ENCODE measurements around the gene SHTN1.

The SHTN1 gene

DNA sequence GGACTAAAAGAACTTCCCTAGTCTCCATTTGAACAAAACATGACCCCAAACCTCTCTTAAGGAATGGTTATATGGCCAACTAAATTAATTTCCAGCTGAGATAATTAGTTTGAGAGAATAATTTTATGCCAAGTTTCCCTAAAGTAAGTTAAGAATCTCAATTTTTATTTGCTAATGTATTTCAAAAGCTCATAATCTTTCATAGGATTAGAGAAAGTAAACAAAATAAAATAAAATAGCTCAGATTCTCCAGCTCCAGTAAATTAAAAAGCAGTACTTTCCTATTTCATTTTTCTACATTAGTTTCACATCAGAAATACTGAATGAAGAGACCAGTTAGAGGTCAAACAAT is 111.3 kb downstream of the SHTN1 start:
- Histone ChIP-seq H3K27me3 (ENCODE audit: control insufficient read depth, insufficient read depth, low read length) (no peaks in the 10 kb centered on the region), H3K9ac (ENCODE audit: low read depth, low read length) (no peak overlapping the region), H3K27ac (ENCODE audit: low read depth, low read length) (no peak overlapping the region), H3K36me3 (ENCODE audit: control insufficient read depth, insufficient read depth, low read length) (no peaks in the 10 kb centered on the region), H3K9me3 (ENCODE audit: control insufficient read depth, insufficient read depth, low read length) (no peaks in the 10 kb centered on the region), H3K4me1 (ENCODE audit: control insufficient read depth, insufficient read depth, low read length) (peaks cover 30% of the 10 kb centered on the region), H3K4me3 (ENCODE audit: low read depth, low read length) (no peak overlapping the region)

GRCh38 chr10:116892907-116893685 is 111.9 kb downstream of the SHTN1 start:
- no peaks in the 10 kb centered on the region for H3K36me3 ChIP-seq (ENCODE audit: control insufficient read depth, insufficient read depth, low read length)
- no peaks in the 10 kb centered on the region for H3K9me3 ChIP-seq (ENCODE audit: control insufficient read depth, insufficient read depth, low read length)
- H3K27ac ChIP-seq (ENCODE audit: low read depth, low read length), result no peak overlapping the region
- no peaks in the 10 kb centered on the region for H3K27me3 ChIP-seq (ENCODE audit: control insufficient read depth, insufficient read depth, low read length)
- no peak overlapping the region for H3K9ac ChIP-seq (ENCODE audit: low read depth, low read length)
- peaks cover 35% of the 10 kb centered on the region for H3K4me1 ChIP-seq (ENCODE audit: control insufficient read depth, insufficient read depth, low read length)
- H3K4me3 ChIP-seq (ENCODE audit: low read depth, low read length), result no peak overlapping the region

- no peaks in the 10 kb centered on the region for H3K27me3 ChIP-seq (ENCODE audit: control insufficient read depth, insufficient read depth, low read length)
- H3K9me3 ChIP-seq (ENCODE audit: control insufficient read depth, insufficient read depth, low read length), result no peaks in the 10 kb centered on the region
- H3K9ac ChIP-seq (ENCODE audit: low read depth, low read length), result no peak overlapping the region
- H3K36me3 ChIP-seq (ENCODE audit: control insufficient read depth, insufficient read depth, low read length), result no peaks in the 10 kb centered on the region
- H3K4me3 ChIP-seq (ENCODE audit: low read depth, low read length), result no peak overlapping the region
- peaks cover 44% of the 10 kb centered on the region for H3K4me1 ChIP-seq (ENCODE audit: control insufficient read depth, insufficient read depth, low read length)
- no peak overlapping the region for H3K27ac ChIP-seq (ENCODE audit: low read depth, low read length)
Measured at GRCh38 chr10:116891208-116891607, 113.8 kb downstream of the SHTN1 start.

DNA sequence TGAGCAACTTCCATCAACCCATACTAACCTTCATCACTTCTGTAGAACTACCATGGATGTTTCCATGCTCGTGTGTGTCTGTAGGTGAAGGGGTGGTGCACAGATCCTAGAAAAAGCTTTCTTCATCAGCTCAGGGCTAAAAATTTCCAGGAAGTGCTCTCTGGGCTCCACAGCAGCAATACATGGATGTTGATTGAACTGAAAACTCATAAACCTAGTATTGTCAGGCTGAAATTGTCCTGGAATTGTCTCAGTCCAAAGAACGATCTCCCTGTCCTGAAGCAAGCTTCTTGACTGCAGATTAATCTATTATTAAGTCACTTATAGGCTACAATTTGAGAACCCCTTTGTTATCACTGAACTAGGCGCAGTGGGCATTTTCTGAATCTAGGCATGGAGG is 115.9 kb downstream of the SHTN1 start:
- Histone ChIP-seq H3K9me3 (ENCODE audit: control insufficient read depth, insufficient read depth, low read length) (no peaks in the 10 kb centered on the region), H3K9ac (ENCODE audit: low read depth, low read length) (no peak overlapping the region), H3K27me3 (ENCODE audit: control insufficient read depth, insufficient read depth, low read length) (no peaks in the 10 kb centered on the region), H3K27ac (ENCODE audit: low read depth, low read length) (peak overlapping the region; percentile 58), H3K4me3 (ENCODE audit: low read depth, low read length) (no peak overlapping the region), H3K4me1 (ENCODE audit: control insufficient read depth, insufficient read depth, low read length) (peaks cover 35% of the 10 kb centered on the region), H3K36me3 (ENCODE audit: control insufficient read depth, insufficient read depth, low read length) (no peaks in the 10 kb centered on the region)

DNA sequence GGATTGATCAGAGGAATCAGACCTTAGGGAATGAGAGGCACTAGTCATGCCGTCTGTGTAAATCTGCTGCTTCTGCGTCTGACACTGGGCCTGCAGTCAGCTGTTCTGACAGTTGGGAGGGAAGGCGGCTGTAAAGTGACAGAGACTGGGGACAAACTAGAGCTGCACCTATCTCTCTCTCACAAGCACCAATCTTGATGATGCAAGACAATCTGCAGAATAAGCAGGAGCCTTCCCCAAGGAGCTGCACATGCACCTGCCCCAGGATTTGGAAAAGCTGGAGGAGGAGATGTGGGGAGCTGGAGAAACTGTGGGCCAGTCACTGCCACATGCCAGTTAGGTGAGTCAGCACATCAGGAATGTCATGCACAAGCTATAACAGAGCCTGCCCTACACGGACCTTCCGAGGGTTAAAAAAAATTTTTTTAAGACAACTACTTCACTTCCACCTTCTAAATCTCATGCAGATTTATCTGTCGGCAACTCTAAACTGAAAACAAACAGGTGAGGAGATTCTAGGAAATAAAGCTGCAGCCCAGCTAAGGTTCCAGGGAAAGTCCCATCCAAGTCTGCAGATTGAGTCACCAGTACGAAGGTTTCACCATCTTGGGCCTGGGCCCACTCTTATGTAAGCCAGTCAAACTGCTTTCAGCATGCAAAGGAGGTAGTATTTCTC is 116.5 kb downstream of the SHTN1 start:
- H3K27ac ChIP-seq (ENCODE audit: low read depth, low read length), result peak overlapping the region; percentile 58
- peaks cover 29% of the 10 kb centered on the region for H3K4me1 ChIP-seq (ENCODE audit: control insufficient read depth, insufficient read depth, low read length)
- no peaks in the 10 kb centered on the region for H3K9me3 ChIP-seq (ENCODE audit: control insufficient read depth, insufficient read depth, low read length)
- H3K27me3 ChIP-seq (ENCODE audit: control insufficient read depth, insufficient read depth, low read length), result no peaks in the 10 kb centered on the region
- H3K4me3 ChIP-seq (ENCODE audit: low read depth, low read length), result no peak overlapping the region
- H3K36me3 ChIP-seq (ENCODE audit: control insufficient read depth, insufficient read depth, low read length), result no peaks in the 10 kb centered on the region
- H3K9ac ChIP-seq (ENCODE audit: low read depth, low read length), result no peak overlapping the region

DNA sequence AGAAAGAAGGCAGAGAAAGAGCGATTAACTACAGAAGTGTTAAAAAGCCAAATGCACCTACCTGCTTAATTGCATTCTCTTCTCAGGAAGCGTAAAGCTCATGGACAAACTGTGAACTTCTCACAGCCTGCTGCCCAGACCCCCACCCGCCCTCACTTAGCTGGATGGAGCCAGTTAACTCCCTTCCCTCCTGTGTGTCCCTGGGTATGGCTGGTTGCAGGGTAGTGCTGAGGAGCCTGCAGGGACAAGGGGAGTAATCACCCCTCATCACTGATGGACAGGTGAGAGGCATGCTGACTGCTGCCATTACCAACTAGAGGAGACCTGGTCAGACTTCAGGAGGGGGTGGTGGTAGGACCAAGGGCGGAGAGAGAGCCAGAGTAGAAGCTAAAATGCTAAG is 118.2 kb downstream of the SHTN1 start:
- H3K27ac ChIP-seq (ENCODE audit: low read depth, low read length), result no peak overlapping the region

GRCh38 chr10:116882639-116883038 is 122.3 kb downstream of the SHTN1 start:
- Histone ChIP-seq H3K9ac (ENCODE audit: low read depth, low read length) (no peak overlapping the region), H3K4me3 (ENCODE audit: low read depth, low read length) (no peak overlapping the region), H3K27me3 (ENCODE audit: control insufficient read depth, insufficient read depth, low read length) (no peaks in the 10 kb centered on the region), H3K4me1 (ENCODE audit: control insufficient read depth, insufficient read depth, low read length) (peaks cover 29% of the 10 kb centered on the region), H3K9me3 (ENCODE audit: control insufficient read depth, insufficient read depth, low read length) (no peaks in the 10 kb centered on the region), H3K27ac (ENCODE audit: low read depth, low read length) (no peak overlapping the region), H3K36me3 (ENCODE audit: control insufficient read depth, insufficient read depth, low read length) (no peaks in the 10 kb centered on the region)

More for the DNA sequence above, 118.2 kb downstream of the SHTN1 start:
- no peak overlapping the region for H3K4me3 ChIP-seq (ENCODE audit: low read depth, low read length)
- H3K4me1 ChIP-seq (ENCODE audit: control insufficient read depth, insufficient read depth, low read length), result peaks cover 20% of the 10 kb centered on the region
- no peak overlapping the region for H3K9ac ChIP-seq (ENCODE audit: low read depth, low read length)
- no peaks in the 10 kb centered on the region for H3K36me3 ChIP-seq (ENCODE audit: control insufficient read depth, insufficient read depth, low read length)
- H3K27me3 ChIP-seq (ENCODE audit: control insufficient read depth, insufficient read depth, low read length), result no peaks in the 10 kb centered on the region
- H3K9me3 ChIP-seq (ENCODE audit: control insufficient read depth, insufficient read depth, low read length), result no peaks in the 10 kb centered on the region

DNA sequence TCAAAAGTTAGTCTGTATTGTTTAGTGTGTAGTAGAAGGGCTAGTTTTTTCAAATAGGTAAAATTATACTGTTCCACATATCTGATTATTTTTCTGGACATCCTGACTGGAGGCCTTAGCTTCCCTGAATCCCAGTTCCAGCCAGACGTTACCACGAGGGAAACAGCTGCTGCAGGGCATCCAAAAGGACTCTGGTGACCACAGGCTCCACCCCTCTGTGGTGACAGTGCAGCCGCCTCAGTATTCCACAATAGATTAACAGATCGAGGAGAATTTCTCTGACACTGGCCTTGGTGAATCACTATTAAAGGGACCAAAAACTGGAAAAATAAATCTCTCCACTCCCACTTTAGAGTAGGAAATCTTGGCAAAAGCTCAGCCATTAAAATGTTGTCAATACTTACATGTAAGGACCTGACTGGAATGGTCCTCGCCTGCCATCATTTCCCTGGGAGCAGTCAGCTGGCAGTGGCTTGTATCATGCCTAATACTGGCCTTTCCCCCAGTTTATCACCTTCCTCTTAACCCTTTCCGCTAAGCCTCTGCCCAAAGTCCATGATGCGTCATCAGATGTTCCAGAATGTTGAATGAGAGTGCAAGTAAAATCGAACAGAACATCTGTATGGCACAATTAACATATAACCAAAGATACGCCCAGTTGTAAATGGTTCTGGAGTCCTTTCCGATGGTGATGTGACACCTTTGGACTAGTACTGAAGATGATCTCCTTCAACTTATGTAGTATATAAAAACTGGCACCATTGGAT is 124.1 kb downstream of the SHTN1 start:
- Histone ChIP-seq H3K27ac (ENCODE audit: low read depth, low read length) (no peak overlapping the region), H3K9ac (ENCODE audit: low read depth, low read length) (no peak overlapping the region)

DNA sequence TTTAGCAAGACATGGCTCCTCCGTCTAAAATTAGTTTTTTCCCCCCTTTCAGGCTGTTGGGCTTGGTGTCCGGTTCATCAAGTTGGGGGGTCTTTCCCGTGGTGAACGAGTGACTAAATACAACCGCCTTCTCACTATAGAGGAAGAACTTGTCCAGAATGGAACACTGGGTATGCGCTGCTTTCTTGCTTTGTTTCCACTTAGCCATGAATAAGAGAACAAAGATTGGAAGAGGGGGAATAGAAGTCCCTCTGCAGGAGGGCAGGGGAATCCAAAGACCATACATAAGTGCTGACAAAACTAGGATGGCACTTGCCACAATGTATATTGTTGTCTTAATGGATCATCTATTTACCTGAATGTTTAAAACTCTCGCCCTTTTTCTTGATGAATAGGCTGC is 125.2 kb downstream of the SHTN1 start:
- H3K27ac ChIP-seq (ENCODE audit: low read depth, low read length), result peak overlapping the region; percentile 32
- H3K4me3 ChIP-seq (ENCODE audit: low read depth, low read length), result no peak overlapping the region
- H3K9me3 ChIP-seq (ENCODE audit: control insufficient read depth, insufficient read depth, low read length), result no peaks in the 10 kb centered on the region
- peaks cover 21% of the 10 kb centered on the region for H3K4me1 ChIP-seq (ENCODE audit: control insufficient read depth, insufficient read depth, low read length)
- no peaks in the 10 kb centered on the region for H3K36me3 ChIP-seq (ENCODE audit: control insufficient read depth, insufficient read depth, low read length)
- H3K27me3 ChIP-seq (ENCODE audit: control insufficient read depth, insufficient read depth, low read length), result no peaks in the 10 kb centered on the region
- no peak overlapping the region for H3K9ac ChIP-seq (ENCODE audit: low read depth, low read length)

More for the DNA sequence above, 124.1 kb downstream of the SHTN1 start:
- no peak overlapping the region for H3K4me3 ChIP-seq (ENCODE audit: low read depth, low read length)
- peaks cover 21% of the 10 kb centered on the region for H3K4me1 ChIP-seq (ENCODE audit: control insufficient read depth, insufficient read depth, low read length)
- no peaks in the 10 kb centered on the region for H3K27me3 ChIP-seq (ENCODE audit: control insufficient read depth, insufficient read depth, low read length)
- H3K9me3 ChIP-seq (ENCODE audit: control insufficient read depth, insufficient read depth, low read length), result no peaks in the 10 kb centered on the region
- H3K36me3 ChIP-seq (ENCODE audit: control insufficient read depth, insufficient read depth, low read length), result no peaks in the 10 kb centered on the region

DNA sequence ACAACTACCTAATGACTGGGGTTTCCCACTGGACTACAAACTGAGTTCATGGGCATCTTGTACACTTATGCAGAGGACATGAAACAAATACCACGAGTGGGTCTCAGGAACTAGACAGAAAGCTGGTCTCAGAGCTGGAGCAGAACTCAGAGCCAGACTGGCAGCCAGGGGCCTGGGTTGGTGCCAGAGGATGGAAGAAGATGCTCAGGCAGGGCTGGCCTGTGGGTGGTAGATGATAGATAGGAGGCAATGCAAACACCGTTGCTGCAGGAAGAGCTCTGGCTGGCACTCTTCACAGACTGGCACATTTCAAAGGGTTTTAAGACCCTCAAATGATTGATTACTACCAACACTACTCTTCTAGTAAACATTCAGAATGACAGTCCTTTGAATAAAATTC is 126.9 kb downstream of the SHTN1 start:
- H3K4me1 ChIP-seq (ENCODE audit: control insufficient read depth, insufficient read depth, low read length), result peaks cover 38% of the 10 kb centered on the region
- no peak overlapping the region for H3K27ac ChIP-seq (ENCODE audit: low read depth, low read length)
- H3K9me3 ChIP-seq (ENCODE audit: control insufficient read depth, insufficient read depth, low read length), result no peaks in the 10 kb centered on the region
- H3K36me3 ChIP-seq (ENCODE audit: control insufficient read depth, insufficient read depth, low read length), result no peaks in the 10 kb centered on the region
- no peak overlapping the region for H3K9ac ChIP-seq (ENCODE audit: low read depth, low read length)
- no peaks in the 10 kb centered on the region for H3K27me3 ChIP-seq (ENCODE audit: control insufficient read depth, insufficient read depth, low read length)
- no peak overlapping the region for H3K4me3 ChIP-seq (ENCODE audit: low read depth, low read length)

DNA sequence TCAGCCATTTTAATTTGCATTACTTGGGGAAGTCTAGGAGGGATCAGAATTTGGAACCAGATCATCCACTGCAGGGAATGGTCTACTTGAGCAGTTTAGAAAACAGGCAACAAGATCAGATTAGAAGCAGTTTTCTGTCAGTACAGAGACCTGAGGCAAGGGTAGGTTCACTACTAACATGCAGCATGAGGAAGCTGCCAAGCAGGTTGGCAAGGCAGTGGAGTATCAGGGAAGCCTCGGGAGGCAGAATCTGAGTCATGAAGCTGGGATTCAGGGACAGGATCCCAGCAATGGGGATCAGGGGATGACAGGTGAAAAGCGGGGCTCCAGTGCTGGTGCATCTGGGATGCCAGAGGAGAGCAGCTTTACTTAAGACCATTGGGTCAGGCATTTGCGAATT is 127.6 kb downstream of the SHTN1 start:
- H3K4me1 ChIP-seq (ENCODE audit: control insufficient read depth, insufficient read depth, low read length), result peaks cover 45% of the 10 kb centered on the region

More for the DNA sequence above, 127.6 kb downstream of the SHTN1 start:
- Histone ChIP-seq H3K9ac (ENCODE audit: low read depth, low read length) (no peak overlapping the region), H3K36me3 (ENCODE audit: control insufficient read depth, insufficient read depth, low read length) (no peaks in the 10 kb centered on the region), H3K4me3 (ENCODE audit: low read depth, low read length) (no peak overlapping the region), H3K27ac (ENCODE audit: low read depth, low read length) (no peak overlapping the region), H3K27me3 (ENCODE audit: control insufficient read depth, insufficient read depth, low read length) (no peaks in the 10 kb centered on the region), H3K9me3 (ENCODE audit: control insufficient read depth, insufficient read depth, low read length) (no peaks in the 10 kb centered on the region)
